KOPT-K1 (cell line): ENCODE results near the gene BRD1.
A peak's percentile ranks its signal among the peaks of the same experiment; 100 is the strongest.
"Not testable (repeated sequence)": the region's sequence is repeated elsewhere in the genome, so short reads cannot be mapped to it uniquely, and the experiment has no call there.

Experiments used
- H3K27ac ChIP-seq: fragments of 200-600 bp; sonication (generic); 2 replicates; pipeline ENCODE4 v1.5.1; 2016; ENCODE audit warnings: antibody characterized with exemption, mild to moderate bottlenecking, low read depth, low read length; ENCODE audit not compliant: poor library complexity, severe bottlenecking
- H3K36me3 ChIP-seq: fragments of 200-600 bp; sonication (generic); 2 replicates; pipeline ENCODE4 v1.5.1; 2017; ENCODE audit warnings: antibody characterized with exemption, mild to moderate bottlenecking, low read length, moderate library complexity; ENCODE audit not compliant: insufficient read depth
- H3K9me3 ChIP-seq: fragments of 200-600 bp; sonication (generic); 2 replicates; pipeline ENCODE4 v1.5.1; 2017; ENCODE audit warnings: antibody characterized with exemption, low read length, mild to moderate bottlenecking; ENCODE audit not compliant: insufficient read depth, poor library complexity, severe bottlenecking

The BRD1 gene

GRCh38 chr22:49768077-49768910, 59.4 kb downstream of the BRD1 start:
- Histone ChIP-seq H3K9me3 (peaks cover 18% of the 10 kb centered on the region), H3K27ac (no peak overlapping the region), H3K36me3 (peaks cover 15% of the 10 kb centered on the region)

DNA sequence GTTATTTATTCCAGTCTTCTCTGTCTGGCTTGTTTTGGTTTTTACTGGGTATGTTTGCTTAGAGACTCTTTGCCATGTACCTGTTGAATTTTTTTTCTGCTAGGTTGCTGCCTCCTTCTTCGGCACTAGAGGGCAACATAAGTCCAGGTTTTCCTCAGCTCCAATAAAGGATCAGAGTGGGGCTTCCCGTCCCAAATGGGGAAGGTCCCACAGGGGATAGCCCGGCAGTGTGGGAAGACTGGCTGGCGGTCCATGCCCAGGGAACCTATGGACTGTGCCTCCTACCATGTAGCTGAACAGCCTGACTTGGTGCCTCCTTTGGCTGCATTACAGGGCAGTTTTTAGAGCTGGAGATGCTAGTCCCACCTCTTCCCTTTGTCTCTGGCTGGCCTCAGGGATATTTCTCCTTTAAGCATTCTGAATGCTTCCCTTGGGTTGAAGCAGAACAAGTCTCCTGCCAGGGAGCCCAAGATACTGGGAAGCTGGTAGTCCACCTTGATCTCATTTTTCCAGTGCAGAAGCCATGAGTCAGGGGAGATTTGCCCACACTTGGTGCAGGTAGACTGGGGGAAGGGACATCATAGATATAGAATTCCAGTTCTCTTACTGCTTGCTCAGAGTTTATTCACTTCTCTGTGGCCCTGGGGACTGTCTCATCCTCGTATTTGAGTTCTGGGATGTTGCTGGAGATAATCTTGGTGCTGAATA, 60.2 kb downstream of the BRD1 start:
- peaks cover 8% of the 10 kb centered on the region; the same call in 1 of the 2 replicates for H3K36me3 ChIP-seq
- peaks cover 18% of the 10 kb centered on the region for H3K9me3 ChIP-seq
- no peak overlapping the region for H3K27ac ChIP-seq

DNA sequence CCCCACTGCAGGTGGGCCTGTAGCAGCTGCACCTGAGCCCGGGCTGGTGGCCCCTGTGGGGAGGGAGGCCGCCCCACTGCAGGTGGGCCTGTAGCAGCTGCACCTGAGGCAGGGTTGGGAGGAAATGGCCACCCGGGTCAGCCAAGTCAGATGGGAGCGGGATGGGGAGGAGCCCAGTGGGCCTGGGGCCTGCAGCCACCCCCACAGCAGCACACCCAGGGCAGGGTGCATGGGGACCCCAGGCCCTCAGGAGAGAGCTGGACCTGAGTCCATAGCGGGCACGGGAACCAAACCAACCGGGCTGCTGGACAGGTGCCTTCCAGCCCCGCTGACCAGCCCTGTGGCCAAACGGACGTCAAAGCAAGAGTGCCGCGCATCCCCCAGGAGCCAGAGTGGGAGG, 61.7 kb downstream of the BRD1 start:
- H3K36me3 ChIP-seq, result no peaks in the 10 kb centered on the region
- peaks cover 18% of the 10 kb centered on the region for H3K9me3 ChIP-seq
- H3K27ac ChIP-seq, result no peak overlapping the region

DNA sequence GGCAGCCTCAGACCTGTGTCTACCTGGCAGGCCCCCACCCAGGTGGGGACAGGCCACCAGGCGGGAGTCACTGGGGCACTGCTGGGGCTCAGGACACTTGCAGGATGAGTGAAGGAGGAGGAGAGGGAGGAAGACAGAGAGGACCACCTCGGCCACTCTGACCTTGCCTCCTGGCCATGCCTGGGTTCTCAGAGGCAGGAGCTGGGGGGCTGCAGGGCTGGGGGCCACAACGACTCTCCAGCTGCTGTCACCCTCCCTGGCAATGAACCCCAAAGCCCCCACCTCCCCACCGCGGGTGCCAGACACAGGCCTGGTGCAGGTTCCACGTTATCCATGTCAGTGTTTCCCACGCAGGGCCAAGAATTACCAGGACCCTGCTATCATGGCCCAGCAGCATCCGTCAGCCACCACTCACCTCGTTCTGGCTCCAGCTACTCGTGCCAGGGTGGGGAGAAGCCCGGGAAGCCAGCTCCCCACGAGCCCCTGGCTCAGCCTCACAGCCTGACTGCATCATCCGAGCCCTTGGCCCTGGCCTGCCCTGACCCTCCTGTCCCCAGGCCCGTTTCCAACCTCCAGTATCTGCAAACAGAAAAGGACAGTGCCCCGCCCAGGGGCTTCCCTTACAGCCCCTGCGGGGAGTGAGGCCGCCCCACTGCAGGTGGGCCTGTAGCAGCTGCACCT, 62.4 kb downstream of the BRD1 start:
- no peaks in the 10 kb centered on the region for H3K36me3 ChIP-seq
- H3K9me3 ChIP-seq, result peaks cover 18% of the 10 kb centered on the region
- H3K27ac ChIP-seq, result no peak overlapping the region

- Histone ChIP-seq H3K9me3 (peaks cover 18% of the 10 kb centered on the region), H3K36me3 (no peaks in the 10 kb centered on the region), H3K27ac (no peak overlapping the region)
Observed at GRCh38 chr22:49764127-49764581, 63.5 kb downstream of the BRD1 start.

DNA sequence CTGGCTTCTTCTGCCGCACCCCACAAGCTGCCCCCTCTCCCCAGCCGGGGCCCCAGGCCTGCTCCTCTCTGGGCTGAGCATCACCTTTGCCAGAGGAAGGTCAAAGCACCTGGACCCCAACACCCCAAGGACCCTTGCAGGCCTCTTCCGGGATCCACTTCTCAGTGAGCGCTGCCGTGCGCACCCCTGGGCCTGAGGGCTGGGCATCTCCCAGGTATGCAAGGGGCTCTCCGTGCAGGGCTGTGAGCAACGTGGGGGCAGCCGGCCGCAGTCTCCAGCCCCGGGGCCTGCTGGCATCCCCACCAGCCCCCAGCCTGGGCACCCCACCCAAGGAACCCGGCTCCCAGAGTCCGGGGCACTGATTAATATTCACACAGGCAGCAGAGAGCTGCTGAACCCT, 64.0 kb downstream of the BRD1 start:
- Histone ChIP-seq H3K27ac (no peak overlapping the region), H3K9me3 (peaks cover 18% of the 10 kb centered on the region)

GRCh38 chr22:49763138-49763537, 64.5 kb downstream of the BRD1 start:
- no peak overlapping the region for H3K27ac ChIP-seq
- no peaks in the 10 kb centered on the region for H3K36me3 ChIP-seq
- H3K9me3 ChIP-seq, result peaks cover 18% of the 10 kb centered on the region

More for the DNA sequence above, 64.0 kb downstream of the BRD1 start:
- H3K36me3 ChIP-seq, result no peaks in the 10 kb centered on the region

- not testable (repeated sequence) for H3K27ac ChIP-seq, H3K36me3 ChIP-seq
- H3K9me3 ChIP-seq, result peaks cover 18% of the 10 kb centered on the region
Observed at GRCh38 chr22:49762571-49762970, 65.1 kb downstream of the BRD1 start.

- peak overlapping the region; percentile 23 for H3K27ac ChIP-seq
- H3K9me3 ChIP-seq, result peaks cover 19% of the 10 kb centered on the region
- H3K36me3 ChIP-seq, result no peaks in the 10 kb centered on the region
Observed at GRCh38 chr22:49761836-49762235, 65.8 kb downstream of the BRD1 start.

DNA sequence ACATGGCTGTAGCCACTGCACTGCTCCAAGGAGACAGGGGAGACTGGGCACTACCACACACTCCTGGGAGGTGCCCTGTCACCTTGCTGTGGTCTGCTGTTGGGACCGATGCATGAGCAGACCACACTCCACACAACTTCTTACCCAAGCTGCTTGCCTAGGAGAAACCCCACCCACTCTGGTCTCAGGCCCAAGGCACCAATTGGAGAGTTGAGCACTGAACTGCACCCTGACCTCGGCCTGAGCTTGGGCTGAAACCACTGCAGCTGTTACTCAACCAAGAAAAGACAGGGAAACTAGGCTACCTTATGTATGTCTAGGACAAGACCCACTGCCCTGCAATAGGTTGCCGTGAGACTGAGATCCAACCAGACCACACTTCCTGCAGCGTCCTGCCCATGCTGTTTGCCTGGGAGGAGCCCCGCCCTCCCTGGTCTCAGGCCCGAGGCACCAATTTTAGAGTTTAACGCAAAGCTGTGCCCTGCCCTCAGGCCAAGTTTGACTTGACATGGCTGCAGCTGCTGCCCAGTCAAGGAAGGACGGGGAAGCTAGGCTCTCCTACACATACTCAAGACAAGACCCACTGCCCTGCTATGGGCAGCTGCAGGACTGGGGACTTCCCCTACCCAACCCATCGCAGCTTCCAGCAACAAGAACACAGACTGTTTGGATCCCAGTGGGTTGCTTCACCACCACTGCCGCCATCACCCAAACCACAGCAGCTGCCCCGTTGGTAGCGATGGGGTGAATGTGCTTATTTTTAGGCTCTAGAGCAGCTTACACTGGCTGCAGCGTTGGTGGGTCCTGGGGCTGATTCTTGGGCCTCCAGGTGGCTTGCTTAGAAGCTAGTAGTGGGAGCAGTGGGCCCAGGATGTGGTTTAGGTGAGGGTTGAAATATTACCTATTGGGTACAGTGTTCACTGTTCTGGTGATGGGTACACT, 66.8 kb downstream of the BRD1 start:
- Histone ChIP-seq H3K27ac (peak overlapping the region; percentile 67), H3K36me3 (no peaks in the 10 kb centered on the region)

DNA sequence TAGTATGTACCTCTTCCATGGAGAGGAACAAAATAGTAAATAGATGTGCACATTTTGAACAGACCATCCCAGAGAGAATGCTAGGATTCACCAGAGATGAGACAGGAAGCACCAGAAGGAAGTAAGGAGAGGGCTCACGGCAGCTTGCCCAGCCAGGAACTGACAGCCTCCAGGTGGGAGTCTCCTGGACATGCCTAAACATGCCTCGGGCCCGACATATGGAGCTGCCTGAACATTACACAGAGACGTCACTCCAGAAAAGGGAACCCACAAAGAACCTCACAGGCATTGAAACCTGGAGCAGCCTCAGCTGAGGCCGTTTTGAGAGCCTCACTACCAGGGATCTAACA, 67.4 kb downstream of the BRD1 start:
- peaks cover 11% of the 10 kb centered on the region for H3K9me3 ChIP-seq
- H3K27ac ChIP-seq, result peak overlapping the region; percentile 67
- H3K36me3 ChIP-seq, result no peaks in the 10 kb centered on the region

More for the DNA sequence above, 66.8 kb downstream of the BRD1 start:
- H3K9me3 ChIP-seq, result peaks cover 13% of the 10 kb centered on the region

- Histone ChIP-seq H3K27ac (no peak overlapping the region), H3K9me3 (peaks cover 11% of the 10 kb centered on the region), H3K36me3 (no peaks in the 10 kb centered on the region)
Observed at GRCh38 chr22:49756676-49757075, 71.0 kb downstream of the BRD1 start.

DNA sequence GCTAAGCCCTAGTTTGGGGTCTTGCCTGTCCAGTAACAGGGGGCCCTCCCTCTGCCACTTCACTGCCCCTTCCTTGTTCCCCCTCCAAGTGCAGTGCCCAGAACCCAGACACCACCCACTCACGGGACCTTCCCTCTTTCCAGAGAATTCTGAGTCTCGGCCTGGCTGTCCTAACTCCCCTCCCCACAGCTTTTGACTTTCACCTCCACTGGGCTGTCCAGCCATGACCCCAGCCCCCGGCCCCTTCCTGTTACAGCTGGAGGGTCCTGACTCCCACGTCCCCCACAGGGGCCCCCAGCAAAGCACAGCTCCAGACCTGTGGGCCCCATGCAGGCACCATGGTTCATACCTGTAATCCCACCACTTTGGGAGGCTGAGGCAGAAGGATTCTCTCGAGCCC, 71.5 kb downstream of the BRD1 start:
- Histone ChIP-seq H3K27ac (no peak overlapping the region), H3K36me3 (no peaks in the 10 kb centered on the region), H3K9me3 (peaks cover 11% of the 10 kb centered on the region)

- H3K36me3 ChIP-seq, result no peaks in the 10 kb centered on the region
- H3K27ac ChIP-seq, result no peak overlapping the region
- H3K9me3 ChIP-seq, result peaks cover 11% of the 10 kb centered on the region
Observed at GRCh38 chr22:49755631-49756001, 72.1 kb downstream of the BRD1 start.
